Hematopoietic multipotent progenitor cell treated with erythropoietin and hydrocortisone succinate and interleukin-3 and kit ligand, for 6 days (in vitro differentiated cells): Measurements from ENCODE around the gene TMEM231.
"Not testable (repeated sequence)": the region's sequence is repeated elsewhere in the genome, so short reads cannot be mapped to it uniquely, and the experiment has no call there.

Experiments
- DNase-seq: peaks from one replicate; pipeline ENCODE4 v3.0.0-alpha.2; 2015

The TMEM231 gene

GRCh38 chr16:75529056-75529905 is 26.8 kb downstream of the TMEM231 start:
- DNase-seq = no peak

DNA sequence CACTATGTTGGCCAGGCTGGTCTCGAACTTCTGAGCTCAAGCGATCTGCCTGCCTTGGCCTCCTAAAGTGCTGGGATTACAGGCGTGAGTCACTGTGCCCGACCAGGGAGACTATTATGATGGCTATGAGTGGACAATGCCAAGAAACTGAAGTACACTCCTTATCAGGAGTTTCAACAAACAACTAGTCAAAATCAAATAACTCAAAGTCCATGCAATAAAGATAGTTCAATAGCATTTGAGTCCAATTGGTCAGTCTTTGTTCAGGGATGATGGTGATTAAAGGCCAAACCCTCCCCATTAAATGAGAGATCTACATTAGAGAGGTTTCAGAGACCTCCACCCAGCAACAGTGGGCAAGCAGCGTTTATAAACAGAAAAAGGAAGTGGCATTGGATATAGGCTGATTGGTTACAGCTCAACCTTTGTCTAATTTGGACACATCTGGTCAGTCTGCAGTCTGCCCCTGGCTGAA is 28.2 kb downstream of the TMEM231 start:
- DNase-seq = no peak

DNA sequence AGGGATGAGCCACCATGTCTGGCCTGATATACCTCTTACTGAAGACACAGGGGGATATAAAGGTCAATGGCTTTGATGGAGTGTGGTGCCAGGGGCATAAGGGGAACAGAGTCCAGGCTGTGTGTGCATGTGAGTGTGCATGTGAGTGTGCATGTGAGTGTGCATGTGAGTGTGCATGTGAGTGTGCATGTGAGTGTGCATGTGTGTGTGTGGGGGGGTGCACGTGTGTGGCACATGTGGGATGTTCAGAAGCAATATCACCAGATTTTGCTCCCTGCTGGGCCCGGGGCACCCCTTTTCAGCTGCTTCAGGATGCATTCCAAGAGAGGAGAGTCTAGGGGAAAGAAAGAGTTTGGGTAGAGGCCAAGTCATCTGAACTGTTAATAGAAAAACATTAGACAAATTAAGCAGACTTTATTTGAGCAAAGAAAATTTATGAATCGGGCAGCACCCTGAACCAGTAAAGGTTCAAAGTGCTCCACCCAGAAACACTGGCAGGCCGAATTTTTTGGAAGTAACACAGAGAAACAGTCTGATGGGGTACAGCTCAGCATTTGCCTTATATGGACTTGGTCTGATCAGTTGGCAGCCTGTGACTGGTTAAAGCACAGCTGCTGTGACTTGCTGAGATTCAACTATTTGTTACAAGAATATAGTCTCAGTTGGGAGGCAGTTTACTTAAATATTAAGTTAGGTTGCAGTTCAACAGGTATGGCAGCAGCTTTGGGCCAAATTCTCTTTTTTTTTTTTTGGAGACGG is 29.8 kb downstream of the TMEM231 start:
- no peak for DNase-seq

DNA sequence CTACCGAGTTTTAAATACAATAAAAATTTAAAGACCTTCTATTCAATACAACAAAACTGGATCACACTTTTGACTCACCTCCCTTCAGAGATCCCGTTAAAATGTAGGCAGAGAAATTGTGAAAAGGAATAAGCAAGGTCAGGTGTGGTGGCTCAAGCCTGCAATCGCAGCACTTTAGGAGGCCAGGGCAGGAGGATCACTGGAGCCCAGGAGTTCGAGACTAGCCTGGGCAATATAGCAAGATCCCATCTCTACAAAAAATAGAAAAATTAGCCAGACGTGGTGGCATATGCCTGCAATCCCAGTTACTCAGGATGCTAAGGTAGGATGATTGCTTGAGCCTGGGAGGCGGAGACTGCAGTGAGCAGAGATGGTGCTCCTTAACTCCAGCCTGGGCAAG is 36.9 kb downstream of the TMEM231 start:
- no peak for DNase-seq

- DNase-seq = peak; percentile 21
Measured at GRCh38 chr16:75516189-75516966, 39.7 kb downstream of the TMEM231 start.

- DNase-seq = no peak
Measured at GRCh38 chr16:75514296-75514695, 41.8 kb downstream of the TMEM231 start.

DNA sequence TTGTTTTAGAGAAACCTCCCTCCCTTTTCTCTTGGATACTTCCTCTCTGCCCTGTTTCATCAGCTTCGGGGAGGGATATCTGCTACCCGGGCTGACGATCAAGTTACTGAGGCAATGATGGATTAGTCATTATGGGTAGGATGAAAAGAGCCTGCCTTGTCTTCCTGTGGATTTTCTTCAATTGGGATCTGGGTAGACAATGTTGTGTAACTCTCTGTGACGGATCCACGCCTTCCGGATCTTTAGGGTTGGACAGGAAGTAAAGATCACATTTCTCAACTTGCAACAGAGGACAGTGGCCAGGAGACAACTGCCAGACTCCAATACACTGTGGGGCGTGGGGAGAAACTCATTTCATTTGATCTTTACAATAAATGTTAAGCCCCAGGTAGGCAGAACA is 49.5 kb downstream of the TMEM231 start:
- DNase-seq = no peak

DNA sequence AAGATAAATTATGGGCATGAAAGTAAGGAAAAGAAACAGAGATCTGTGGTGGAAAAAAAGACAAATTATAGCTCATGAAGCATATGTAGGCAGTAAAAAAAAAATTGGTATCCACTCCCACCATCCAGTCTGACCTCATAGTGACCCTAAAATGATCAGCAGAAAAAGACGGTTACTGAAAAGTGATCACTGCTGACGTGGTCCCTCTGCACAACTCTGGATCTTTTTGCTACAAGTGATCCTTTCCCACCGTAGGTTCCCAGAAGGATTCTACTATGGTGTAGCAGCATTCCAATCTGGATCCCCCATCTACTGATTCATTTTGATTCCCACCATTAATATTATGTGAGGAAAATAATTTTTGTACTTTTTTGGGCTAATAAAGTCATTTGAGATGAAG is 49.9 kb downstream of the TMEM231 start:
- no peak for DNase-seq

GRCh38 chr16:75503801-75504200 is 52.3 kb downstream of the TMEM231 start:
- DNase-seq = peak; percentile 83

DNA sequence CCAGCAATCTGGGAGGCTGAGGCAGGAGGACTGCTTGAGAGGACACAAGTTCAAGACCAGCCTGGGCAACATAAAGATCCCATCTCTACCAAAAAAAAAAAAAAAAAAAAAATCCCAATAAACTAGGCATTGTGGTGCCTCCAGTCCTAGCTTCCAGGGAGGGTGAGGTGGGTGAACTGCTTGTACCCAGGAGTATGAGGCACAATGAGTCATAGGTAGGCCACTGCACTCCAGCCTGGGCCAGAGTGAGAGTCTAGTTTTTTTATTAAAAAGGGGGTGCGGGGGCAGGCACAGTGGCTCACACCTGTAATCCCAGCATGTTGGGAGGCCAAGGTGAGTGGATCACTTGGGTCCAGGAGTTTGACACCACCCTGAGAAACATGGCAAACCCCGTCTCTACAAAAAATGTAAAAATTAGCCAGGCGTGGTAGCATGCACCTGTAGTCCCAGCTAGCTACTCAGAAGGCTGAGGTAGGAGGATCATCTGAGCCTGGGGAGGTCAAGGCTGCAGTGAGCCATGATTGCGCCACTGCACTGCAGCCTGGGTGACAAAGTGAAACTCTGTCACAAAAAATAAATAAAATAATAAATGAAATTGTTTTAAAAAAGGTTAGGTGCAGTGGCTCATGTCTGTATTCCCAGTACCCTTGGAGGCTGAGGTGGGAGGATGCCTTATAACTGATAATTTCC is 53.0 kb downstream of the TMEM231 start:
- no peak for DNase-seq

GRCh38 chr16:75501820-75502219 is 54.2 kb downstream of the TMEM231 start:
- not testable (repeated sequence) for DNase-seq

GRCh38 chr16:75501359-75501758 is 54.7 kb downstream of the TMEM231 start:
- DNase-seq = no peak

- DNase-seq = peak; percentile 15
Measured at GRCh38 chr16:75498605-75499322, 57.3 kb downstream of the TMEM231 start.

DNA sequence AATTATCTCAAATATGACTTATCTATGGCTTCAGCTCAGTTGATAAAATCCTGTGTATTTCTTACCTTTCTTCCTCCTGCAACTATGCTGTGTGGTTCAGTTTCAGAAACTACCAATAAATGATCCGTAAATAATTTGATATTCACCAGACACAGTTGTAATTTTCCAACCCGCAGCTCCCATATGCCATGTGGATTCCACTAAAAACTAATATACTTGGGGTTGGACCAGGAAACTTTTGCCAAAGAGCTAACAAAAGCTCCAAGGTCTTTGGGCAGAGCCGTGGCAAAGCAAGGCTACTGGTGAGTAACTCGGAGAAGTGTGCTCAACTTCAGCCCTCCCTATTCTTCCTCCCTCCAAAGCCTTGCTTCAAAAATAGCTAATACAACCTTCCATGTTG is 58.5 kb downstream of the TMEM231 start:
- no peak for DNase-seq

- peak; percentile 37 for DNase-seq
Measured at GRCh38 chr16:75495076-75495674, 60.9 kb downstream of the TMEM231 start, which contains the start of gene CHST6. TSS of gene CHST6 (minus strand) at chr16:75495441. CDS start at chr16:75479828, 15,613 bp downstream.

- no peak for DNase-seq
Measured at GRCh38 chr16:75494661-75495075, 61.4 kb downstream of the TMEM231 start.

DNA sequence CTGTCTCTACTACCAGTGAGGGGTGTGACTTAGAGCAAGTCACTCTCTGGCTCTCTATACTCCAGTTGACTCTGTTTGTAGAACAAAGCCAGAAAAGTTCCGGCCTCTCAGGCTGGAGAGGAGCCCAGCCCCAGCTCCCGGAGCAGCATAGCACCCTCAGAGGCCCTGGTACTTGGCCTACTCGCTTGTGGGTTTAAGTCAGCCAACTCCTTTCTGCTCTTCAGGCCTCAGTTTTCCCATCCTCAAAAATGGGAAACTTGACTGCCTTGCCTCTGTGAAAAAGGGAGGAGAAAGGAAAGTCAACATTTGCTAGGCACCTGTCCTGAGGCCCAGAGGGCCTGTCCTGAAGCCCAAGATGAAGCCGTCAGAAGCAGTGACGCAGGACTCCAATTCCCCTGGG is 61.9 kb downstream of the TMEM231 start:
- DNase-seq = no peak

GRCh38 chr16:75491876-75492275 is 64.2 kb downstream of the TMEM231 start:
- DNase-seq = peak; percentile 39

GRCh38 chr16:75488322-75488721 is 67.7 kb downstream of the TMEM231 start:
- DNase-seq = no peak
